Measurements from ENCODE around the gene SPAG17.

Gene SPAG17

GRCh38 chr1:118117521-118117920, 67.5 kb downstream of the SPAG17 start:
- no peak for DNase-seq

GRCh38 chr1:118116909-118117308, 68.1 kb downstream of the SPAG17 start:
- DNase-seq: no peak

- DNase-seq: no peak
Observed at GRCh38 chr1:118116401-118116800, 68.6 kb downstream of the SPAG17 start.

GRCh38 chr1:118115567-118116295, 69.3 kb downstream of the SPAG17 start:
- DNase-seq: no peak

GRCh38 chr1:118113261-118113660, 71.8 kb downstream of the SPAG17 start:
- DNase-seq: no peak

GRCh38 chr1:118110580-118110979, 74.4 kb downstream of the SPAG17 start:
- DNase-seq: no peak

- DNase-seq: no peak
Observed at GRCh38 chr1:118104951-118105350, 80.1 kb downstream of the SPAG17 start.

GRCh38 chr1:118102445-118102844, 82.6 kb downstream of the SPAG17 start:
- no peak for DNase-seq

GRCh38 chr1:118101999-118102398, 83.0 kb downstream of the SPAG17 start:
- DNase-seq: no peak

GRCh38 chr1:118101515-118101844, 83.5 kb downstream of the SPAG17 start:
- no peak for DNase-seq

- DNase-seq: no peak
Observed at GRCh38 chr1:118100686-118101514, 84.1 kb downstream of the SPAG17 start.

GRCh38 chr1:118099686-118100085, 85.3 kb downstream of the SPAG17 start:
- DNase-seq: no peak

- no peak for DNase-seq
Observed at GRCh38 chr1:118097622-118098348, 87.2 kb downstream of the SPAG17 start.

GRCh38 chr1:118093017-118093416, 92.0 kb downstream of the SPAG17 start:
- no peak for DNase-seq

GRCh38 chr1:118090130-118090529, 94.9 kb downstream of the SPAG17 start:
- no peak for DNase-seq

GRCh38 chr1:118085365-118085764, 99.7 kb downstream of the SPAG17 start:
- no peak for DNase-seq

- no peak for DNase-seq
Observed at GRCh38 chr1:118084400-118084799, 100.6 kb downstream of the SPAG17 start.

GRCh38 chr1:118082984-118083383, 102.0 kb downstream of the SPAG17 start:
- no peak for DNase-seq

GRCh38 chr1:118081387-118081786, 103.6 kb downstream of the SPAG17 start:
- no peak for DNase-seq

GRCh38 chr1:118077331-118078045, 107.5 kb downstream of the SPAG17 start:
- no peak for DNase-seq

GRCh38 chr1:118075116-118075515, 109.9 kb downstream of the SPAG17 start:
- no peak for DNase-seq

- no peak for DNase-seq
Observed at GRCh38 chr1:118073648-118074435, 111.2 kb downstream of the SPAG17 start.
